HG02852 (cell line): ENCODE measurements around the gene SIRPG.
"Not testable (repeated sequence)": the region's sequence is repeated elsewhere in the genome, so short reads cannot be mapped to it uniquely, and the experiment has no call there.

Source experiments
- ATAC-seq: cut with Tn5 transposase; IDR thresholded peaks from one replicate; pipeline ENCODE4 v1.9.1; 2021; ENCODE audit warnings: mild to moderate bottlenecking, moderate library complexity; ENCODE audit not compliant: unreplicated experiment

SIRPG gene

GRCh38 chr20:1608678-1609347 is 48.8 kb downstream of the SIRPG start:
- not testable (repeated sequence) for ATAC-seq

GRCh38 chr20:1600736-1601135 is 56.8 kb downstream of the SIRPG start:
- ATAC-seq: no peak

- no peak for ATAC-seq
Observed at GRCh38 chr20:1595333-1595732, 62.2 kb downstream of the SIRPG start.

GRCh38 chr20:1588533-1589460 is 68.8 kb downstream of the SIRPG start:
- no peak for ATAC-seq

- ATAC-seq: no peak
Observed at GRCh38 chr20:1587781-1588532, 69.6 kb downstream of the SIRPG start.

- ATAC-seq: no peak
Observed at GRCh38 chr20:1579488-1579887, 78.1 kb downstream of the SIRPG start.
